Measurements from ENCODE around the gene VKORC1L1.

Gene VKORC1L1

GRCh38 chr7:65924193-65924592, 51.3 kb downstream of the VKORC1L1 start:
- Histone ChIP-seq H3K36me3 (replicated peaks; ENCODE audit: low read depth, low read length) (no peaks in the 10 kb centered on the region), H2AFZ (ENCODE audit: low read depth, low read length) (no peak overlapping the region), H3K4me3 (ENCODE audit: low read length) (no peak overlapping the region), H3K4me1 (ENCODE audit: low read length) (no peaks in the 10 kb centered on the region), H3K79me2 (ENCODE audit: low read length) (peaks cover 64% of the 10 kb centered on the region), H3K4me2 (ENCODE audit: low read length) (no peak overlapping the region), H3K9me3 (ENCODE audit: insufficient read depth, low read length) (no peaks in the 10 kb centered on the region), H3K27ac (ENCODE audit: low read length) (no peak overlapping the region), H4K20me1 (ENCODE audit: insufficient read depth, low read length) (peaks cover 34% of the 10 kb centered on the region), H3K27me3 (ENCODE audit: low read depth, low read length) (no peaks in the 10 kb centered on the region), H3K9ac (ENCODE audit: low read length) (no peak overlapping the region)
- TF ChIP-seq EZH2phosphoT487 (IDR thresholded peaks at IDR 0.05; ENCODE audit: low read depth) (no peak), CTCF (IDR thresholded peaks at IDR 0.05; ENCODE audit: low read depth, low read length) (no peak)

- Histone ChIP-seq H3K4me2 (ENCODE audit: low read length) (no peak overlapping the region), H3K27me3 (ENCODE audit: low read depth, low read length) (no peaks in the 10 kb centered on the region), H2AFZ (ENCODE audit: low read depth, low read length) (no peak overlapping the region), H3K79me2 (ENCODE audit: low read length) (peaks cover 60% of the 10 kb centered on the region), H3K9ac (ENCODE audit: low read length) (no peak overlapping the region), H3K36me3 (replicated peaks; ENCODE audit: low read depth, low read length) (no peaks in the 10 kb centered on the region), H4K20me1 (ENCODE audit: insufficient read depth, low read length) (peaks cover 35% of the 10 kb centered on the region), H3K27ac (ENCODE audit: low read length) (no peak overlapping the region), H3K4me3 (ENCODE audit: low read length) (no peak overlapping the region), H3K4me1 (ENCODE audit: low read length) (no peaks in the 10 kb centered on the region), H3K9me3 (ENCODE audit: insufficient read depth, low read length) (no peaks in the 10 kb centered on the region)
- no peak for TF ChIP-seq CTCF (IDR thresholded peaks at IDR 0.05; ENCODE audit: low read depth, low read length)
Measured at GRCh38 chr7:65925040-65925439, 52.2 kb downstream of the VKORC1L1 start.

- Histone ChIP-seq H3K27me3 (ENCODE audit: low read depth, low read length) (no peaks in the 10 kb centered on the region), H4K20me1 (ENCODE audit: insufficient read depth, low read length) (peaks cover 44% of the 10 kb centered on the region), H3K79me2 (ENCODE audit: low read length) (peaks cover 67% of the 10 kb centered on the region), H3K27ac (ENCODE audit: low read length) (no peak overlapping the region), H3K4me2 (ENCODE audit: low read length) (no peak overlapping the region), H3K4me3 (ENCODE audit: low read length) (no peak overlapping the region), H3K36me3 (replicated peaks; ENCODE audit: low read depth, low read length) (no peaks in the 10 kb centered on the region), H3K9me3 (ENCODE audit: insufficient read depth, low read length) (no peaks in the 10 kb centered on the region), H3K9ac (ENCODE audit: low read length) (no peak overlapping the region), H3K4me1 (ENCODE audit: low read length) (no peaks in the 10 kb centered on the region), H2AFZ (ENCODE audit: low read depth, low read length) (no peak overlapping the region)
- TF ChIP-seq EZH2phosphoT487 (IDR thresholded peaks at IDR 0.05; ENCODE audit: low read depth) (no peak), CTCF (IDR thresholded peaks at IDR 0.05; ENCODE audit: low read depth, low read length) (no peak)
Measured at GRCh38 chr7:65926588-65926987, 53.7 kb downstream of the VKORC1L1 start.

GRCh38 chr7:65927489-65928448, 54.9 kb downstream of the VKORC1L1 start:
- no peaks in the 10 kb centered on the region for H3K27me3 ChIP-seq (ENCODE audit: low read depth, low read length)
- no peak for TF ChIP-seq CTCF (IDR thresholded peaks at IDR 0.05; ENCODE audit: low read depth, low read length)
- no peak for TF ChIP-seq EZH2phosphoT487 (IDR thresholded peaks at IDR 0.05; ENCODE audit: low read depth)
- peaks cover 72% of the 10 kb centered on the region for H3K79me2 ChIP-seq (ENCODE audit: low read length)
- H3K36me3 ChIP-seq (replicated peaks; ENCODE audit: low read depth, low read length) = no peaks in the 10 kb centered on the region
- H3K9me3 ChIP-seq (ENCODE audit: insufficient read depth, low read length) = no peaks in the 10 kb centered on the region
- no peak overlapping the region for H3K27ac ChIP-seq (ENCODE audit: low read length)
- no peak overlapping the region for H2AFZ ChIP-seq (ENCODE audit: low read depth, low read length)
- no peak overlapping the region for H3K4me2 ChIP-seq (ENCODE audit: low read length)
- H3K4me3 ChIP-seq (ENCODE audit: low read length) = no peak overlapping the region
- no peaks in the 10 kb centered on the region for H3K4me1 ChIP-seq (ENCODE audit: low read length)
- no peak overlapping the region for H3K9ac ChIP-seq (ENCODE audit: low read length)
- peaks cover 44% of the 10 kb centered on the region for H4K20me1 ChIP-seq (ENCODE audit: insufficient read depth, low read length)

Data from OCI-LY3 (cell line).